SH-SY5Y (cell line): ENCODE data around the gene LRRC7.

Experiments used
- GATA2 ChIP-seq: IDR thresholded peaks from 2 replicates; pipeline ENCODE4 v1.6.1; 2011; ENCODE audit warnings: mild to moderate bottlenecking, low read depth, low read length
- GATA3 ChIP-seq: IDR thresholded peaks from 2 replicates; pipeline ENCODE4 v1.6.1; 2011; ENCODE audit warnings: low read depth, mild to moderate bottlenecking, low read length, moderate library complexity

DNA sequence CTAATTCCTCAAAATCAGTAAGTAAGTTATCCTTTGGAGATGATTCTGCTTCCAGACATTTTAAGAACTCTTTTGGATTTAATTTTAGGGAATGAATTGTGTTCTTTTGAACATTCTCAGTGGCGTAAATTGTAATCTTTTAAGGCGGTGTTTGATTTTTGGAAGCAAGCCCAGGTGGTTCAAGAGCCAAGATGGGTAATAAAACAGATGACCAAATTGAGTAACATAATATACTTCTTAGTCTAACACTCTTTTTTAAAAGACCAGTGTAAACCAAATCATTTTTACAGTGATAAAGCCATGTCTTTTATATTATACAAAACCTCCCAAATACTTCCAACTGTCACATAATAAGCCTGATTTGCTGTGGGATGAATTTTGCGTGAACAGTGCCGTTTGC lies 503.9 kb downstream of the LRRC7 start:
- no peak for TF ChIP-seq GATA2
- TF ChIP-seq GATA3 = no peak
